ENCODE measurements around the gene PXDN. TPM values are rescaled to one million over a fixed set of nuclear protein-coding genes. Genes with fewer than 3 reads are reported as not detected.

Gene PXDN
- total and polyA plus RNA-seq, 2 of the 4 experiments (the other 2 are of a cell fraction): 153 to 332 TPM

- WGBS, 2 experiments (ENCODE audit: extremely low coverage in 2 of 2, insufficient read length in 1 of 2): 0% methylated on average over 39 of the region's 54 CpGs; no CpG with 5 or more reads in 1 of the 2 experiments
- in situ Hi-C loops (cut with MboI; ENCODE audit: low sequenced_read_pairs): no loop called here
- peaks cover 37% of the 10 kb centered on the region for H3K4me1 ChIP-seq (ENCODE audit: control insufficient read depth, insufficient read depth, low read length)
- TF ChIP-seq CTCF (conservative IDR thresholded peaks at IDR 0.05; ENCODE audit: low read depth, low read length): peak; percentile 68
- no peak for TF ChIP-seq RCOR1 (IDR thresholded peaks at IDR 0.05; ENCODE audit: insufficient replicate concordance, low read length)
- peak; percentile 76 for TF ChIP-seq RAD21 (IDR thresholded peaks at IDR 0.05; ENCODE audit: low read length)
- TF ChIP-seq POLR2A (IDR thresholded peaks at IDR 0.05; ENCODE audit: low read depth, low read length): peak; percentile 55; the same call in 1 of the 2 replicates
- no peak for TF ChIP-seq USF2 (IDR thresholded peaks at IDR 0.05; ENCODE audit: low read depth, low read length)
- TF ChIP-seq BHLHE40 (IDR thresholded peaks at IDR 0.05; ENCODE audit: low read depth, low read length): 0 out of 2 replicates have a peak, but pooled peaks have one; percentile 28
- 0 out of 2 replicates have a peak, but pooled peaks have one; percentile 52 for TF ChIP-seq MAZ (IDR thresholded peaks at IDR 0.05; ENCODE audit: borderline replicate concordance, low read depth, low read length)
- peak; percentile 94; the same call in 1 of the 2 replicates for TF ChIP-seq CHD1 (IDR thresholded peaks at IDR 0.05; ENCODE audit: low read depth, low read length)
- TF ChIP-seq RFX5 (IDR thresholded peaks at IDR 0.05; ENCODE audit: low read depth, low read length): no peak
- TF ChIP-seq SMC3 (IDR thresholded peaks at IDR 0.05; ENCODE audit: low read depth, low read length): peak; percentile 55
- TF ChIP-seq, protein P1, sequence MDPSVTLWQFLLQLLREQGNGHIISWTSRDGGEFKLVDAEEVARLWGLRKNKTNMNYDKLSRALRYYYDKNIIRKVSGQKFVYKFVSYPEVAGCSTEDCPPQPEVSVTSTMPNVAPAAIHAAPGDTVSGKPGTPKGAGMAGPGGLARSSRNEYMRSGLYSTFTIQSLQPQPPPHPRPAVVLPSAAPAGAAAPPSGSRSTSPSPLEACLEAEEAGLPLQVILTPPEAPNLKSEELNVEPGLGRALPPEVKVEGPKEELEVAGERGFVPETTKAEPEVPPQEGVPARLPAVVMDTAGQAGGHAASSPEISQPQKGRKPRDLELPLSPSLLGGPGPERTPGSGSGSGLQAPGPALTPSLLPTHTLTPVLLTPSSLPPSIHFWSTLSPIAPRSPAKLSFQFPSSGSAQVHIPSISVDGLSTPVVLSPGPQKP (IDR thresholded peaks at IDR 0.05; ENCODE audit: borderline replicate concordance, low read depth, low read length): no peak
- TF ChIP-seq MXI1 (IDR thresholded peaks at IDR 0.05; ENCODE audit: borderline replicate concordance, low read depth, low read length): peak; percentile 52; the same call in 1 of the 2 replicates
Observed at GRCh38 chr2:1742681-1743395, 1.5 kb downstream of the PXDN start.

More at GRCh38 chr2:1742681-1743395, 1.5 kb downstream of the PXDN start:
- DNase-seq: peak; percentile 90
- Histone ChIP-seq H3K56ac (ENCODE audit: extremely low read depth, insufficient read depth, low read length) (peak overlapping the region; percentile 82), H2AFZ (replicated peaks; ENCODE audit: low read length, poor library complexity) (peak overlapping the region; percentile 82), H3K36me3 (ENCODE audit: control insufficient read depth, insufficient read depth, low read length) (peaks cover 13% of the 10 kb centered on the region), H4K5ac (ENCODE audit: low read depth, low read length) (peak overlapping the region; percentile 2; the same call in 1 of the 2 replicates), H3K4ac (ENCODE audit: low read depth, low read length) (peak overlapping the region; percentile 92), H3K18ac (ENCODE audit: low read depth, low read length) (peak overlapping the region; percentile 3; the same call in 1 of the 2 replicates), H2BK20ac (ENCODE audit: low read depth, low read length) (peak overlapping the region; percentile 9; the same call in 1 of the 2 replicates), H4K20me1 (ENCODE audit: insufficient read depth, low read length) (peaks cover 54% of the 10 kb centered on the region), H2BK15ac (ENCODE audit: low read depth, low read length) (no peak overlapping the region; the same call in 2 of the 3 replicates), H3K14ac (replicated peaks; ENCODE audit: low read depth, low read length) (peak overlapping the region; percentile 91), H4K91ac (ENCODE audit: insufficient read depth, low read depth, low read length) (peak overlapping the region; percentile 82), H3K4me3 (ENCODE audit: insufficient read depth, low read depth, low read length) (peak overlapping the region; percentile 52), H3K9me1 (ENCODE audit: insufficient read depth, low read length) (peaks cover 28% of the 10 kb centered on the region), H2AK9ac (replicated peaks; ENCODE audit: low read depth, low read length, poor library complexity) (peak overlapping the region; percentile 95), H2BK5ac (ENCODE audit: low read depth, low read length, poor library complexity, severe bottlenecking) (peak overlapping the region; percentile 76), H3K27me3 (ENCODE audit: control insufficient read depth, insufficient read depth, low read length) (no peaks in the 10 kb centered on the region), H3K27ac (ENCODE audit: insufficient read depth, low read length) (peak overlapping the region; percentile 80), H2BK120ac (ENCODE audit: low read depth, low read length) (peak overlapping the region; percentile 77), H2AK5ac (ENCODE audit: low read depth, low read length) (peak overlapping the region; percentile 46), H3K79me1 (ENCODE audit: low read depth in 1 of 2, low read length in 2 of 2) (peaks cover 5 to 57% of the 10 kb centered on the region in 2 experiments; a peak in 3 of 4 replicates), H3K9ac (ENCODE audit: low read depth, low read length) (peak overlapping the region; percentile 75), H4K8ac (ENCODE audit: low read depth in 2 of 2, low read length in 2 of 2) (peak overlapping the region; percentile 62 to 86), H3K4me2 (ENCODE audit: low read depth, low read length) (peak overlapping the region; percentile 86), H3K9me3 (ENCODE audit: control insufficient read depth, insufficient read depth, low read length) (no peaks in the 10 kb centered on the region), H3K23ac (ENCODE audit: low read depth, low read length) (peak overlapping the region; percentile 90; the same call in 1 of the 2 replicates)
- intact Hi-C loops (cut with micrococcal nuclease) (loop anchor here (1.0 to 5.0 kb wide), 5 partner anchors 36 to 1066 kb away; partner anchors contain the start of gene TMEM18), dilution Hi-C loops (cut with HindIII; ENCODE audit: low sequenced_read_pairs, unreplicated experiment) (no loop called here)
- no TSS peak for BruUV-seq (replicated peaks)
- POLR2A ChIA-PET (ENCODE audit: unreplicated experiment): interaction anchor here (0.8 kb wide), 1 partner anchor 74 kb away, joined by 3 read pairs; no protein-coding TSS in a partner anchor
- CTCF ChIA-PET: interaction anchor here (0.6 to 1.5 kb wide), 4 partner anchors 8 to 150 kb away, joined by 3 to 7 read pairs (median 3); no protein-coding TSS in a partner anchor
- peak; percentile 55 for ATAC-seq (ENCODE audit: low read depth)
